Renal pelvis (tissue), 4 donors: Measurements from ENCODE around the gene PRDM16. TPM values are rescaled to one million over a fixed set of nuclear protein-coding genes. Genes with fewer than 3 reads are reported as not detected.
A peak's percentile ranks its signal among the peaks of the same experiment; 100 is the strongest.

Experiments used
- DNase-seq: peaks from one replicate; pipeline ENCODE4 v3.0.0-alpha.2; 2013
- polyA plus RNA-seq, 3 donors: library from polyadenylated mRNA; unstranded; fragments of 120-200 nt; gene quantifications; one replicate each; pipeline ENCODE4 v1.2.1, GENCODE V29; 2013; ENCODE audit not compliant: insufficient read length in 3 of 3

PRDM16 gene
- polyA plus RNA-seq, 3 donors, result 7.2 to 9.6 (median 9.3) TPM

GRCh38 chr1:3258386-3259003, 189.5 kb downstream of the PRDM16 start:
- peak; percentile 33 for DNase-seq

- no peak for DNase-seq
Observed at GRCh38 chr1:3259020-3259419, 190.0 kb downstream of the PRDM16 start.

- DNase-seq, result no peak
Observed at GRCh38 chr1:3261007-3261968, 192.3 kb downstream of the PRDM16 start.

DNA sequence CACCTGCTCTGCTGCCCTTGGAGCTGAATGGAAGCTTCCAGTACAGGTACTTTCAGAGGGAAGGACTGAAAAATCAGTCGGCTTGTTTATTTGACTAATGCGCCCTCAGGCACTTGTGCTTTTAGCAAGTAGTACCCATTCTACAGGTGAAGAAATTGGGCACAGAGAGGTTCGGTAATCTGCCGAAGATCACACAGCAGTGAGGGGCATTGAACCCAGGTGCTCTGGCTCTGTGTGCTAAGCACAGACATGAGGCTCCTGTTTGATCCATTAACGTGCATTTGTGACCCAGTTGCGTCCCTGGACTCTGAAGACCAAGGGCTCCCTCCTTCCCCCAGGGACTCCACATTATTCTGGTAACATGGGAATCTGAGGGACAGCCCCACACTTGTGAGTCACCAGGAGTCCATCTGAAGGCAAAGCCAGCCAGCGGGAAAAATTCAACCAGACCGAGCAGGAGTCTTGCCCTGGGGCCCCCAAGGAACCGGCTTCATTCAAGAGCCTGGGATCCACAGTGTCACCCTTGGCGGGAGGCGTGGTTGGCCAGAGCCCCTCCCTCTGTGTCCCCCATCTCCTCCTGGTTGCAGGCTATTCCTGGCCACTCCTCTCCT, 193.1 kb downstream of the PRDM16 start:
- no peak for DNase-seq

DNA sequence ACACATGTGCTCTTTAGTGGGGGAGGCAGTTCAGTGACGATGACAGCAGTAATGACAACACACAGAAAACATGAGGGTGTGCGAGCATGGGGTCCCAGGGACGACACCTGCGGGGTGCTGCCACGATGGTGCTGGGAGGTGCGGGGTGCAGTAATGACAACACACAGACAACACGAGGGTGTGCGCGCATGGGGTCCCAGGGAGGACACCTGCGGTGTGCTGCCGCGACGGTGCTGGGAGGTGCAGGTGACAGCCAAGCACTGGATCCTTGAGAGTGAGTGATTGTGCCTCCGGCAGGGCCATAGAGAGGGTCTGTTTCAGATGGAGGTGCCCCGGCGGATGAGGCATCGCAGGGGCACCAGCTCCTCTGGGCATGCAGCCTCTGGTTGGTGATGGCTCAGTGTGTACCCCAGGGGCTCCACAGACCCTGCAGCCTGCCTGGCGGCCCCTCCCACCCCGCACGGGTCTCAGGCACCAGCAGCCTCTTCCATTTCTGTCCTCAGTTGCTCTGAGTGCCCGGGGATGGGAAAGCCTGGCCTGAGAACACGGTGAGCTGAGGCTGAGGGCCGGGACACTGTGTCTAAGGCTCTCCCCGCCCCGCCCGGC, 193.8 kb downstream of the PRDM16 start:
- DNase-seq, result no peak

DNA sequence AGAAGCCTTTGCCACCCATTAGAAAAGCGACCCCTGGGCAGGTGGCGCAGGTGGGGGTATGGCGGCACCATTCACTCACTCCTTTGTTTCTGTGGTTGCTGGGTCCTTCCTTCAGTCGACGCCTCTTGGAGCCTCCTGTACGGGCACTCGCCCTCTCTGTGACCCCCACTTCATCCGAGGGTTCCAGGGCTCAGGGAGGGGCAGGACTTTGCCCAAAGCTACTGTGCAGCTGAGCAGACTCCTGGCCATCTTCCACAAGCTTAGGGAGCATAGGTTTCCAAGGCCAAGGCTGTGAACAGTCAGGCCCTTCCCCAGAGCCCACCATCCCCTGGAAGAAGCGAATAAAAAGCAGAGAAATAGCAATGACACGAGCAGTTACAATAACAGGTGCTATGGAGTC, 194.8 kb downstream of the PRDM16 start:
- no peak for DNase-seq

DNA sequence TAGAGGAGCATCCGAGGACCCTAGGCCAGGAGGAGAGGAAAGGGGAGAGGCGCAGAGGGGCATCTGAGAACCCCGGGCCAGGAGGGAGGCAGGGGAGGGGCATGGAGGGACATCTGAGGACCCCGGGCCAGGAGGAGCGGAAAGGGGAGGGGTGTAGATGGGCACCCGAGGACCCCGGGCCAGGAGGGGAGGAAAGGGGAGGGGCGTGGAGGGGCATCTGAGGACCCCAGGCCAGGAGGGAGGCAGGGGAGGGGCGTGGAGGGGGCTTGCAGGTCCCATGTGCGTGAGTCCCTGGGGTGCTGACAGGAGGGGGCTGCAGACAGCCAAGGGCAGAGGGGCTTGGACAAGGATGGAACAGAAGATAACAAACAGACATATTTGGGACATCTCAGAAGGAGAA, 195.5 kb downstream of the PRDM16 start:
- no peak for DNase-seq

DNA sequence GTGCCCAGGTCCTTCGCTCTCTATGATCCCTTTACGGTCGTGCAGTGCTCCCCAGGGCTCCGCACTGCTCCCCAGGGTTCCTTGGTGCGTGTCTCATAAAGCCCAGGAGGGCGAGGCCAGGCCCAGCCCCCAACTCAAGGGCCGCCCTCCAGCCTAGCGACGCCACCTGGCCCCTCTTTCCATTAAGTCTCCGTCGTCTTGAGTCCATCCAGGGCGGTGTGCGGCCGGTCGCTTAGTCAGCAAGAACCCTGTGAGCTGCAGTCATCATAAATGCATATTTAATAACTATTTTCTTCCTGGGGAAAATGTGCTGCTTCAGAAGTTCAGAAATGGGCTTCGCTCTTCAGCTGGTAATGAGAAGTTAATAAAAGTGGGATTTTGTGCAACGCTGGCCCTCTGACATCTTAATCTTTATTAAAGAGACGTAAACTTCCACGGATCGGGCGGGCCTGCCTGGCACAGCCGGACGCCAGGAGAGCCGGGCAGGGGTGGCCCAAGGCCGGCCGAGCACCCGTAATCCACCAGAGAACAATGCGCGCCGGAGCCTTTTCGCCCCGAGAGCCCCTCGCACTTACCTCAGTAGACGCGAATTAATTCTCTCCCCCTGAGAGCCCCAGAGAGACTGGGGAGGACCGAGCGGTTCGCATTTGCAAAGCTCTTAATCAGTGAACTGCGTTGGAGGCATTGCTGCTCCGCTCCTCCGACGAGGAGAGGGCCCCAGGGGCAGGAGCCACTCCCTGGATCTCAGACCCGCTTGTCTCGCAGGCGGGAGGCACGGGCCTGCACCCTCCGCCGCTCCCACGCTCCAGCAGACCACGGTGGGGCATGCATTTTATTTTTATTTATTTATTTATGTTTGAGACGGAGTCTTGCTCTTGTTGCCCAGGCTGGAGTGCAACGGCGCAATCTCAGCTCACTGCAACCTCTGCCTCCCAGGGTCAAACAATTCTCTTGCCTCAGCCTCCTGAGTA, 197.1 kb downstream of the PRDM16 start:
- DNase-seq, result no peak

DNA sequence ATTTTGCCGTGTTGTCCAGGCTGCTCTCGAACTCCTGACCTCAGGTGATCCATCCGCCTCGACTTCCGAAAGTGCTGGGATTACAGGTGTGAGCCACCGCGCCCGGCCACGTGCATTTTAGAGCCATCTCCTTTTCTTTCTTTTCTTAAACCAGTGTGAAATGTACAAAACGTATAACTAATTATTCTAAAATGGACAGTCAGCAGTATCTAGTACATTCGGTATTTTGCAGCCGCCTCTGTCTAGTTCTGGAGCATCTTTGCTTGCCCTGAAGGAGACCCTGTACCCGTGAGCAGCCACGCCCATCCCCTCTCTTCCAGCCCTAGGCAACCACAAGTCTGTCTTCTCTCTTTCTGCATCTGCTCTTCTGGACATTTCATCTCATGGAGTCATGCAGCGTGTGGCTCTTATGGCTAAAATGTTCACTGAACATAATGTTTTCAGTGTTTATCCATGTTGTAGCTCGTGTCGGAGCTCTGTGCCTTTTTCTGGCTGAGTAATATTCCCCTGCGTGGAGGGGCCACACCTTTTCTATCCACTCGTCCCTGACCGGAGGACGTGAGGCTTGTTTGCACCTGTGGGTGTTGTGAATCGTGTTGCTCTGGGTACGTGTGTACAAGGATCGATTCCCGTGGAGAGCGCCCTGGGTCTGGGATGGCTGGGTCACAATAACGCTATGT, 198.0 kb downstream of the PRDM16 start:
- no peak for DNase-seq

- DNase-seq, result no peak
Observed at GRCh38 chr1:3267550-3268270, 198.7 kb downstream of the PRDM16 start.

- no peak for DNase-seq
Observed at GRCh38 chr1:3268281-3268680, 199.3 kb downstream of the PRDM16 start.

DNA sequence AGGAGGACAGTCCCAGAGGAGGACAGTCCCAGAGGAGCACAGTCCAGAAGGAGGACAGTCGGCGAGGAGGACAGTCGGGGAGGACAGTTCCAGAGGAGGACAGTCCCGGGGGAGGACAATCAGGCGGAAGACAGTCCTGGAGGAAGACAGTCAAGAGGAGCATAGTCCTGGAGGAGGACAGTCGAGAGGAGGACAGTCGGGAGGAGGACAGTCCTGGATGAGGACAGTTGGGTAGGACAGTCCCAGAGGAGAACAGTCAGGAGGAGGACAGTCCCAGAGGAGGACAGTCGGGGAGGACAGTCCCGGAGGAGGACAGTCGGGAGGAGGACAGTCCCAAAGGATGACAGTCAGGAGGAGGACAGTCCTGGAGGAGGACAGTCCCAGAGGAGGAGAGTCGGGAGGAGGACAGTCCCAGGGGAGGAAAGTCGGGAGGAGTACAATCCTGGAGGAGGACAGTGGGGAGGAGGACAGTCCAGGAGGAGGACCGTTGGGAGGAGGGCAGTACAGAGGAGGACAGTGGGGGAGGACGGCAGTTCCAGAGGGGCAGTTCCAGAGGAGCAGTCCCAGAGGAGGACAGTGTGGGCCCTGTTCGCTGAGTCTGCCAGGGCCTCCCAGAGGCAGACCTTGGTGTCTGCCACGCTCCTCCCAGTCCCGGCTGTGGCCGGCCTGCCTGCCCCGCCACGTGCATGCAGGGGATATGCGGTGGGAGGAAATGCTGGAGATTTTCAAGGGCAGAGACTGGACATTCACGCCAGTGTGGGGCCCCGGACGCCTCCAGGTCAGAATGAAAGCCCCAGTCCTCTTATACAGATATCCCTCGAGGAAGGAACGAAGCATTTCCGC, 201.6 kb downstream of the PRDM16 start:
- DNase-seq, result no peak

GRCh38 chr1:3271866-3272265, 202.9 kb downstream of the PRDM16 start:
- DNase-seq, result no peak

- no peak for DNase-seq
Observed at GRCh38 chr1:3272321-3273045, 203.5 kb downstream of the PRDM16 start.

- no peak for DNase-seq
Observed at GRCh38 chr1:3273447-3273846, 204.4 kb downstream of the PRDM16 start.

GRCh38 chr1:3274972-3275371, 206.0 kb downstream of the PRDM16 start:
- DNase-seq, result no peak

DNA sequence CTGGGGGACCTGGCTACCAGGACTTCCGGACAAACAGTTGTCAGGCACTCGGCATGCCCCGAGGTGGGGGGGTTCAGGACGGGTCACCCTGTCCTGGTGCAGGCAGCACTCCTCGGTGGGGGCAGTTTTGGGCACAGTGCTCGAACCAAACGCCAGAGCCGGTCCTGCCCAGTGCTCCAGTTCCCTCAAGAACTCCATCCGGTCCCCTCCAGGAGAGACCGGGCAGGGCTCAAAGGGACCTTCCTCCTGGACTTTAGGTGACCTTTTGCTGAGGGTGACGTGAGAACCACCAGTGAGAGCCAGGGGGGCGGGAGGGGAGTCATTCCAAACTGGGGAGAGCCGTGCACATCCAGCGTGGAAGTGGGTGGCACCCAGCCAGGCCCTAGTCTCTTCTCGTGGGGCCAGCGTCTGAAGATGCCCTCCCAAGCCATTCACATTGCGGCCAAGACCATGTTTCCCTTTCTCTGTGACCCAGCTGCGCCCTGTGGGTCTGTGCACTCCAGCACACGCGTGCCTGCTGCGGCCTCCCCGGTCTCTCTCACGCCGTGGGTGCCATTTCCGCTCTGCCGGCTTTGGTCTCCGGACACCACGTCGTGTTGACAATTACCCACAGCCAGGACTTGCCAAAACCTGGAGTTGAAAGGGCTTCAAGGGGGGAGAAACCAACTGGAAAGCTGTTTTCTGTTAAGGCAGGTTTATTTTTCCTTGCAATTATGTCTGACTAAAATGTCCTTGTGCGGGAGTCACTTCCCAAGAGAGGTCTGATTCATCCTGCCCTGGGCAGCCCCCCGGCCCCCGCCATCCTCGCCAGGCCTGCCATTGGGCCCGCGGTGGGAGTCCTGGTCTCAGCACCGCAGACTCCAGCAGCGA, 206.7 kb downstream of the PRDM16 start:
- no peak for DNase-seq
